GM12878 (cell line): Measurements from ENCODE around the gene STXBP1. TPM values are rescaled to one million over a fixed set of nuclear protein-coding genes. Genes with fewer than 3 reads are reported as not detected.

Experiments
- ATAC-seq: fragments of 200-7000 bp; cut with Tn5 transposase; 3 replicates; pipeline ENCODE4 v1.9.1; 2020; ENCODE audit warnings: mild to moderate bottlenecking, moderate library complexity
- BruUV-seq: library from RNA; stranded (reverse); fragments of 400-500 nt; replicated peaks from 2 replicates; lab custom pipeline; 2021; lab: Mats Ljungman, UMichigan
- CTCF ChIA-PET: fragments of 300-600 bp; sonication (Branson Sonifier 250); formaldehyde crosslinking; extraction: SDS; loops from one replicate; lab custom pipeline; 2021; ENCODE audit warnings: inconsistent platforms; lab: Yijun Ruan, JAX
- POLR2A ChIA-PET: fragments of 350-600 bp; formaldehyde crosslinking; extraction: SDS; loops from one replicate; lab custom pipeline; 2021; ENCODE audit warnings: inconsistent platforms; lab: Charles Lee
- RAD21 ChIA-PET: fragments of 300-600 bp; sonication (Branson Sonifier 250); formaldehyde crosslinking; loops from one replicate; lab custom pipeline; 2023; ENCODE audit warnings: antibody characterized with exemption; ENCODE audit not compliant: unreplicated experiment; lab: Charles Lee
- SMC1A ChIA-PET: fragments of 300-600 bp; sonication (Branson Sonifier 250); formaldehyde crosslinking; loops from one replicate; lab custom pipeline; 2023; ENCODE audit not compliant: unreplicated experiment, uncharacterized antibody; lab: Charles Lee
- DNase-seq: peaks from one replicate; pipeline ENCODE4 v3.0.0-alpha.2; 2011; ENCODE audit warnings: low read depth, low spot score
- FAIRE-seq: peaks from 3 replicates; lab custom pipeline; 2011; peaks lifted over from hg19 to GRCh38; lab: Jason Lieb, UNC
- H2AFZ ChIP-seq: 2 replicates; pipeline ENCODE4 v1.6.0; 2011; ENCODE audit warnings: low read depth, low read length, control low read depth; ENCODE audit not compliant: control insufficient read depth
- H3K27ac ChIP-seq: 2 replicates; pipeline ENCODE4 v1.5.1; 2011; ENCODE audit warnings: control low read depth; ENCODE audit not compliant: control insufficient read depth, insufficient read depth
- H3K27me3 ChIP-seq, 2 experiments: replicated peaks in 1 of 2; 2 replicates each; pipeline versions ENCODE4 v1.6.0 to v1.6.1; 2011; ENCODE audit warnings: low read length in 1 of 2; ENCODE audit not compliant: control insufficient read depth in 2 of 2, insufficient read depth in 2 of 2
- H3K36me3 ChIP-seq, 2 experiments: 2 replicates each; pipeline ENCODE4 v1.5.1; 2011; ENCODE audit warnings: low read length in 1 of 2; ENCODE audit not compliant: control insufficient read depth in 2 of 2, insufficient read depth in 2 of 2
- H3K4me1 ChIP-seq: 2 replicates; pipeline ENCODE4 v1.6.1; 2011; ENCODE audit warnings: mild to moderate bottlenecking, low read length, moderate library complexity, mixed read lengths; ENCODE audit not compliant: control insufficient read depth, insufficient read depth
- H3K4me2 ChIP-seq: 2 replicates; pipeline ENCODE4 v1.6.0; 2011; ENCODE audit warnings: control low read depth; ENCODE audit not compliant: control insufficient read depth, insufficient read depth
- H3K4me3 ChIP-seq: fragments of 200-600 bp; sonication (generic); 2 replicates; pipeline ENCODE4 v1.5.1; 2016
- H3K79me2 ChIP-seq: 2 replicates; pipeline ENCODE4 v1.6.0; 2011; ENCODE audit warnings: low read length; ENCODE audit not compliant: control insufficient read depth, insufficient read depth
- H3K9ac ChIP-seq: 2 replicates; pipeline ENCODE4 v1.8.0; 2011; ENCODE audit warnings: low read length, control low read depth, mixed read lengths; ENCODE audit not compliant: control insufficient read depth, insufficient read depth
- H3K9me3 ChIP-seq: replicated peaks from 3 replicates; pipeline ENCODE4 v1.5.1; 2011; ENCODE audit warnings: mild to moderate bottlenecking, low read length; ENCODE audit not compliant: control insufficient read depth, insufficient read depth
- H4K20me1 ChIP-seq: 2 replicates; pipeline ENCODE4 v1.6.0; 2011; ENCODE audit not compliant: control insufficient read depth, insufficient read depth
- ATF3 ChIP-seq: IDR thresholded peaks from 2 replicates; pipeline ENCODE4 v1.6.1; 2011; ENCODE audit warnings: low read depth, mild to moderate bottlenecking, low read length, moderate library complexity, borderline replicate concordance; ENCODE audit errors: extremely low read depth
- EED ChIP-seq: sonication (generic); IDR thresholded peaks from 2 replicates; pipeline ENCODE4 v1.6.1; 2016; ENCODE audit warnings: antibody characterized with exemption, low read depth
- FOXM1 ChIP-seq: IDR thresholded peaks from 2 replicates; pipeline ENCODE4 v1.6.1; 2012; ENCODE audit warnings: low read depth, mild to moderate bottlenecking, inconsistent platforms, low read length, moderate library complexity
- KAT2A ChIP-seq: conservative IDR thresholded peaks from 2 replicates; pipeline ENCODE4 v1.6.1; 2011; ENCODE audit warnings: low read depth, low read length; ENCODE audit not compliant: control insufficient read depth
- RB1 ChIP-seq: fragments of 450-650 bp; formaldehyde crosslinking; IDR thresholded peaks from 2 replicates; pipeline ENCODE4 v1.6.1; 2017; ENCODE audit warnings: mild to moderate bottlenecking, borderline replicate concordance
- RCOR1 ChIP-seq: conservative IDR thresholded peaks from 2 replicates; pipeline ENCODE4 v1.6.1; 2012; ENCODE audit warnings: low read depth, low read length, improper control_type of control experiment
- SMAD5 ChIP-seq: IDR thresholded peaks from 2 replicates; pipeline ENCODE4 v1.6.1; 2016; ENCODE audit warnings: antibody characterized with exemption, low read depth
- SP1 ChIP-seq: IDR thresholded peaks from one replicate; pipeline ENCODE4 v1.6.1; 2011; ENCODE audit warnings: low read depth, low read length
- WGBS: methylation state at CpG from one replicate; pipeline ENCODE4 v1.1.6; 2016; ENCODE audit warnings: low lambda C conversion rate; ENCODE audit not compliant: insufficient replicate concordance, insufficient coverage; ENCODE audit errors: missing lambda C conversion rate; 5-methylcytosine and 5-hydroxymethylcytosine counted together
- in situ Hi-C: fragments of 300-500 bp; cut with MboI; formaldehyde crosslinking; loops from 9 replicates; pipeline ENCODE4 v1.14.3; 2018; ENCODE audit warnings: mixed read lengths
- intact Hi-C: fragments of 100-400 bp; cut with micrococcal nuclease; formaldehyde crosslinking; loops from one replicate; pipeline ENCODE4 v1.14.2; 2022; ENCODE audit not compliant: unreplicated experiment
- polyA plus RNA-seq, 11 experiments: library from polyadenylated mRNA; depleted of rRNA in 4 of 11; unstranded in 6 of 11; stranded (reverse) in 5 of 11; fragments of >200 nt; fragmentation: Nextera tagmentation in 4 of 11; fragmentation: Illumina TruSeq in 1 of 11; extraction: Ambion mirVana in 4 of 11; extraction: Trizol in 1 of 11; gene quantifications; 1 replicate in 1 of 11; 2 replicates in 10 of 11; pipeline versions ENCODE4 v1.2.1 to v1.2.3, GENCODE V29; 2011 to 2016; ENCODE audit warnings: inconsistent platforms in 2 of 11, missing spikeins in 2 of 11, low read depth in 1 of 11
- total RNA-seq, 4 experiments: library from RNA; depleted of rRNA in 3 of 4; stranded (reverse); fragments of >200 nt in 3 of 4; fragmentation: Illumina TruSeq in 1 of 4; extraction: Trizol in 1 of 4; gene quantifications; 2 replicates each; pipeline versions ENCODE4 v1.2.1 to v1.2.3, GENCODE V29; 2013 to 2021
- TF ChIP-seq, protein P1 (sequence below): fragments of 450-650 bp; formaldehyde crosslinking; IDR thresholded peaks from 2 replicates; pipeline ENCODE4 v1.5.0; 2022; ENCODE audit warnings: mild to moderate bottlenecking, missing genetic modification characterization

The STXBP1 gene
- total and polyA plus RNA-seq, 10 of the 15 experiments (the other 5 are each of a cell fraction or from before 2014, with no cell fraction given) = 0.08 to 0.85 (median 0.31) TPM; not detected in 3

DNA sequence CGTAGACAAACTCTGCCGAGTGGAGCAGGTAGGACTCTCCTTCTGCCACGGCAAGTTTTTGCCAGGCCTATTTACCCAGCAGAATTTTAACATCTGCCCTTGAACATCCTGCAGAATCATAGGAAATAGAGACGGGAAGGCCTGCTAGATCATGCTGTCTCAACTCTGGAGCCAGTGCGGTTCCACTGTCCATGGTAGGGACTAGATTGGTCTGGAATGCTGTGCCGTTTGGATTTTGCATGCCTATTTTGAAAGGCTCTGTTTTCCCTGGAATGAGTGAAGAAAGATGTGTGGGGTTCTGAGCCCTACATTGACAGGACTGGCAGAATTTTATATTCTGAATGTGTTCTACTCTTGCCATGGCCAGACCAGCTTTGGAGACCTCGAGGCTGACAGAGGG, 61.2 kb downstream of the STXBP1 start:
- TF ChIP-seq, protein P1, sequence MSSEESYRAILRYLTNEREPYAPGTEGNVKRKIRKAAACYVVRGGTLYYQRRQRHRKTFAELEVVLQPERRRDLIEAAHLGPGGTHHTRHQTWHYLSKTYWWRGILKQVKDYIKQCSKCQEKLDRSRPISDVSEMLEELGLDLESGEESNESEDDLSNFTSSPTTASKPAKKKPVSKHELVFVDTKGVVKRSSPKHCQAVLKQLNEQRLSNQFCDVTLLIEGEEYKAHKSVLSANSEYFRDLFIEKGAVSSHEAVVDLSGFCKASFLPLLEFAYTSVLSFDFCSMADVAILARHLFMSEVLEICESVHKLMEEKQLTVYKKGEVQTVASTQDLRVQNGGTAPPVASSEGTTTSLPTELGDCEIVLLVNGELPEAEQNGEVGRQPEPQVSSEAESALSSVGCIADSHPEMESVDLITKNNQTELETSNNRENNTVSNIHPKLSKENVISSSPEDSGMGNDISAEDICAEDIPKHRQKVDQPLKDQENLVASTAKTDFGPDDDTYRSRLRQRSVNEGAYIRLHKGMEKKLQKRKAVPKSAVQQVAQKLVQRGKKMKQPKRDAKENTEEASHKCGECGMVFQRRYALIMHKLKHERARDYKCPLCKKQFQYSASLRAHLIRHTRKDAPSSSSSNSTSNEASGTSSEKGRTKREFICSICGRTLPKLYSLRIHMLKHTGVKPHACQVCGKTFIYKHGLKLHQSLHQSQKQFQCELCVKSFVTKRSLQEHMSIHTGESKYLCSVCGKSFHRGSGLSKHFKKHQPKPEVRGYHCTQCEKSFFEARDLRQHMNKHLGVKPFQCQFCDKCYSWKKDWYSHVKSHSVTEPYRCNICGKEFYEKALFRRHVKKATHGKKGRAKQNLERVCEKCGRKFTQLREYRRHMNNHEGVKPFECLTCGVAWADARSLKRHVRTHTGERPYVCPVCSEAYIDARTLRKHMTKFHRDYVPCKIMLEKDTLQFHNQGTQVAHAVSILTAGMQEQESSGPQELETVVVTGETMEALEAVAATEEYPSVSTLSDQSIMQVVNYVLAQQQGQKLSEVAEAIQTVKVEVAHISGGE (CRISPR knock-in tag) = no peak
- TF ChIP-seq RB1 (no peak), RCOR1 (no peak), SP1 (no peak), EED (no peak), SMAD5 (no peak), FOXM1 (no peak), KAT2A (no peak), ATF3 (no peak)
- in situ Hi-C loops = no loop called here
- Histone ChIP-seq H3K9me3 (no peaks in the 10 kb centered on the region), H3K4me2 (no peak overlapping the region), H3K9ac (no peak overlapping the region), H3K4me3 (no peak overlapping the region), H3K27me3 (peaks cover 0 to 2% of the 10 kb centered on the region in 2 experiments; a peak in 3 of 4 replicates), H2AFZ (no peak overlapping the region), H3K4me1 (no peaks in the 10 kb centered on the region), H3K36me3 (no peaks in the 10 kb centered on the region), H3K79me2 (no peaks in the 10 kb centered on the region), H3K27ac (no peak overlapping the region), H4K20me1 (no peaks in the 10 kb centered on the region)
- DNase-seq (no peak), FAIRE-seq (no peak), ATAC-seq (no peak)
- ChIA-PET CTCF (no interaction called here), RAD21 (no interaction called here), SMC1A (no interaction called here), POLR2A (no interaction called here)
- BruUV-seq = no TSS peak
- intact Hi-C loops = no loop called here
- WGBS = 23% methylated on average over 7 of the region's 7 CpGs
